H9 (cell line): ENCODE measurements around the gene PARP9. TPM values are rescaled to one million over a fixed set of nuclear protein-coding genes. Genes with fewer than 3 reads are reported as not detected.

Experiments used
- DNase-seq: peaks from one replicate; pipeline ENCODE4 v3.0.0-alpha.2; 2017
- H2AFZ ChIP-seq: one replicate; pipeline ENCODE4 v1.6.1; 2013; ENCODE audit warnings: mild to moderate bottlenecking, low read length, control low read depth, moderate library complexity
- H2AK5ac ChIP-seq: 2 replicates; pipeline ENCODE4 v1.6.1; 2013; ENCODE audit warnings: low read length, control low read depth, mixed read lengths; ENCODE audit not compliant: insufficient read length
- H2BK120ac ChIP-seq: one replicate; pipeline ENCODE4 v1.6.1; 2013; ENCODE audit warnings: low read depth, mild to moderate bottlenecking, low read length, control low read depth, inconsistent platforms; ENCODE audit not compliant: poor library complexity, severe bottlenecking
- H2BK12ac ChIP-seq: 2 replicates; pipeline ENCODE4 v1.6.1; 2013; ENCODE audit warnings: low read length, control low read depth, mixed read lengths, low read depth; ENCODE audit not compliant: insufficient read length
- H2BK15ac ChIP-seq: 2 replicates; pipeline ENCODE4 v1.6.1; 2013; ENCODE audit warnings: low read depth, low read length, control low read depth
- H2BK20ac ChIP-seq: one replicate; pipeline ENCODE4 v1.6.1; 2013; ENCODE audit warnings: low read depth, mild to moderate bottlenecking, low read length, control low read depth, inconsistent platforms; ENCODE audit not compliant: poor library complexity, severe bottlenecking
- H2BK5ac ChIP-seq: 2 replicates; pipeline ENCODE4 v1.6.1; 2013; ENCODE audit warnings: low read length, control low read depth, mixed read lengths; ENCODE audit not compliant: insufficient read length
- H3K14ac ChIP-seq: 2 replicates; pipeline ENCODE4 v1.6.1; 2013; ENCODE audit warnings: low read length, control low read depth; ENCODE audit not compliant: insufficient read depth
- H3K18ac ChIP-seq: 2 replicates; pipeline ENCODE4 v1.6.1; 2013; ENCODE audit warnings: low read depth, mild to moderate bottlenecking, mixed read lengths, low read length, control low read depth; ENCODE audit not compliant: insufficient read length
- H3K23ac ChIP-seq: 2 replicates; pipeline ENCODE4 v1.6.1; 2013; ENCODE audit warnings: low read length, control low read depth, mixed read lengths, low read depth; ENCODE audit not compliant: insufficient read length
- H3K23me2 ChIP-seq: 2 replicates; pipeline ENCODE4 v1.6.1; 2013; ENCODE audit warnings: low read depth, mild to moderate bottlenecking, mixed read lengths, low read length, control low read depth; ENCODE audit not compliant: insufficient read length, poor library complexity, severe bottlenecking
- H3K27ac ChIP-seq: 2 replicates; pipeline ENCODE4 v1.5.1; 2013; ENCODE audit warnings: low read length, control low read depth, mixed read lengths, low read depth; ENCODE audit not compliant: insufficient read length
- H3K27me3 ChIP-seq: 2 replicates; pipeline ENCODE4 v1.6.1; 2013; ENCODE audit warnings: low read length, control low read depth, inconsistent platforms; ENCODE audit not compliant: insufficient read depth
- H3K4ac ChIP-seq: 2 replicates; pipeline ENCODE4 v1.6.1; 2013; ENCODE audit warnings: low read depth, mild to moderate bottlenecking, control low read depth, inconsistent platforms, low read length, moderate library complexity
- H3K4me1 ChIP-seq: 2 replicates; pipeline ENCODE4 v1.6.1; 2013; ENCODE audit warnings: low read length, control low read depth, inconsistent platforms; ENCODE audit not compliant: insufficient read depth
- H3K4me2 ChIP-seq: 2 replicates; pipeline ENCODE4 v1.6.1; 2013; ENCODE audit warnings: low read length, control low read depth, mixed read lengths; ENCODE audit not compliant: insufficient read length, insufficient read depth
- H3K56ac ChIP-seq: 2 replicates; pipeline ENCODE4 v1.6.1; 2013; ENCODE audit warnings: low read depth, mild to moderate bottlenecking, mixed read lengths, low read length, control low read depth; ENCODE audit not compliant: insufficient read length
- H3K79me1 ChIP-seq: 2 replicates; pipeline ENCODE4 v1.6.1; 2013; ENCODE audit warnings: low read depth, mild to moderate bottlenecking, moderate library complexity, low read length, control low read depth, inconsistent platforms; ENCODE audit not compliant: insufficient read depth, poor library complexity, severe bottlenecking
- H3K79me2 ChIP-seq: 2 replicates; pipeline ENCODE4 v1.6.1; 2013; ENCODE audit warnings: low read length, control low read depth, inconsistent platforms; ENCODE audit not compliant: insufficient read depth
- H3K9ac ChIP-seq: 2 replicates; pipeline ENCODE4 v1.6.1; 2013; ENCODE audit warnings: low read length, control low read depth, mixed read lengths; ENCODE audit not compliant: insufficient read length; ENCODE audit errors: extremely low read depth
- H3K9me3 ChIP-seq: one replicate; pipeline ENCODE4 v1.6.1; 2013; ENCODE audit warnings: low read depth, low read length, inconsistent platforms; ENCODE audit not compliant: control insufficient read depth
- H3T11ph ChIP-seq: one replicate; pipeline ENCODE4 v1.6.1; 2013; ENCODE audit warnings: mild to moderate bottlenecking, low read length, control low read depth, inconsistent platforms
- H4K20me1 ChIP-seq: one replicate; pipeline ENCODE4 v1.6.1; 2013; ENCODE audit not compliant: control insufficient read depth, insufficient read length, insufficient read depth
- H4K5ac ChIP-seq: 2 replicates; pipeline ENCODE4 v1.6.1; 2013; ENCODE audit warnings: low read depth, mild to moderate bottlenecking, mixed read lengths, low read length, control low read depth; ENCODE audit not compliant: insufficient read length
- H4K8ac ChIP-seq: replicated peaks from 2 replicates; pipeline ENCODE4 v1.6.1; 2013; ENCODE audit warnings: low read length, control low read depth, mixed read lengths, low read depth; ENCODE audit not compliant: insufficient read length
- H4K91ac ChIP-seq: 2 replicates; pipeline ENCODE4 v1.6.1; 2013; ENCODE audit warnings: low read depth, mild to moderate bottlenecking, moderate library complexity, mixed read lengths, low read length, control low read depth; ENCODE audit not compliant: insufficient read length
- H3K27ac Mint-ChIP-seq, 3 experiments: 2 replicates in 2 of 3; 3 replicates in 1 of 3; pipeline ENCODE4 v1.8.0; 2020 to 2021; ENCODE audit warnings: mixed read lengths in 3 of 3, mild to moderate bottlenecking in 1 of 3, moderate library complexity in 1 of 3
- H3K27me3 Mint-ChIP-seq: 2 replicates; pipeline ENCODE4 v1.8.0; 2021; ENCODE audit warnings: low read depth, mild to moderate bottlenecking, moderate library complexity, mixed read lengths
- H3K36me3 Mint-ChIP-seq, 3 experiments: 2 replicates in 2 of 3; 3 replicates in 1 of 3; pipeline ENCODE4 v1.8.0; 2020 to 2021; ENCODE audit warnings: low read depth in 3 of 3, mixed read lengths in 3 of 3; ENCODE audit not compliant: insufficient read depth in 1 of 3
- H3K4me1 Mint-ChIP-seq, 2 experiments: 2 replicates each; pipeline ENCODE4 v1.8.0; 2020; ENCODE audit warnings: mixed read lengths in 2 of 2
- H3K4me3 Mint-ChIP-seq, 2 experiments: 2 replicates in 1 of 2; 3 replicates in 1 of 2; pipeline ENCODE4 v1.8.0; 2020 to 2021; ENCODE audit warnings: mild to moderate bottlenecking in 2 of 2, mixed read lengths in 2 of 2, moderate library complexity in 1 of 2
- H3K9me3 Mint-ChIP-seq, 2 experiments: 2 replicates in 1 of 2; 3 replicates in 1 of 2; pipeline ENCODE4 v1.8.0; 2020; ENCODE audit warnings: mild to moderate bottlenecking in 2 of 2, mixed read lengths in 2 of 2, moderate library complexity in 1 of 2
- WGBS: extraction: QIAGEN DNeasy Blood & Tissue Kit; methylation state at CpG from one replicate; pipeline ENCODE4 v1.1.7; 2013; ENCODE audit warnings: missing lambda C conversion rate, low lambda C conversion rate, mixed read lengths; ENCODE audit not compliant: insufficient read length; ENCODE audit errors: extremely low coverage; 5-methylcytosine and 5-hydroxymethylcytosine counted together
- total RNA-seq: library from RNA; stranded (reverse); gene quantifications from 2 replicates; pipeline ENCODE4 v1.2.1, GENCODE V29; 2021
- TF ChIP-seq, protein P1 (sequence below): fragments of 200-600 bp; sonication (generic); conservative IDR thresholded peaks from 3 replicates; pipeline ENCODE4 v1.8.0; 2021; ENCODE audit warnings: antibody characterized with exemption, mild to moderate bottlenecking

PARP9 gene
- total RNA-seq, 1 experiment from 2014 or later: 3.4 TPM

DNA sequence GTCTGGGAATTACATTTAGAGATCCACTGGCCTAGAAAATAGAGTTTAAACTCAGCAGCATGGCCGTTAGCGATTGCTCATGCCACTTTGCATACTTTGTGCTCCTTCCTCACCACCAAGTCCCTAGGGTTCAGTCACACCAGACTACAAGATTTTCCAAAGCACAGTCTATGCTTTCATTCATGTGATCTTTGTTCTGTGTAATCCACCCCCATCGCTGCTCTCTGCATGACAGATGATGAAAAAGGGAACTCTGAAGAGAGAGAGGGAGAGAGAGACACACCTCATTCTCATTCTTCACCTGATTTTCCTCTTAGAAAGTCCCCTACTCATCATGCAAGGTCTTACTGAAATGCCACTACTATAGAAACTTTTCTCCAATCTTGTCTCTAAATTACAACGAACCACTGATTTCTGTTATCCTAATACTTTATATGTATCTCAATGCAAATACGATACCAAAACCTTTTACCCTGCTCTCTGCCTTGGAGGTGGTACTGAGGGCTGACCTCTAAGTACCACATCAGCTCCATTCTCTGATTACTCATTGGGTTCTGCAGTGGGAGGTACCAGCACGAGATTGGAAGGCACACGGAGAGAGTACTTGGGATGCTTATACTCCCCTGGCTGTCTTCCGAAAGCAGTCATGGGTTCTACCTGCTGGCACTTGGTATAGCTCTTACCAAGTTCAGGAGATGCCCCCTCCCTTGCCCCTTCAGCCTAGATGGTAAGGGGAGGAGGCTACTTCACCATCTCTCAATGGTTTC, 12.3 kb upstream of the PARP9 start:
- Histone ChIP-seq H3K56ac (no peak overlapping the region), H3T11ph (no peak overlapping the region), H2AK5ac (no peak overlapping the region), H3K9ac (no peak overlapping the region), H3K79me2 (no peaks in the 10 kb centered on the region), H4K20me1 (no peaks in the 10 kb centered on the region), H2BK5ac (no peak overlapping the region), H3K79me1 (no peaks in the 10 kb centered on the region), H4K5ac (no peak overlapping the region), H3K14ac (no peak overlapping the region), H3K4ac (no peak overlapping the region), H2AFZ (no peak overlapping the region), H3K18ac (no peak overlapping the region), H2BK12ac (no peak overlapping the region), H3K4me1 (peaks cover 3% of the 10 kb centered on the region; the same call in 1 of the 2 replicates), H2BK20ac (no peak overlapping the region), H4K8ac (no peak overlapping the region), H4K91ac (no peak overlapping the region), H3K23ac (no peak overlapping the region), H3K27me3 (no peaks in the 10 kb centered on the region), H3K23me2 (peaks cover 4% of the 10 kb centered on the region), H3K27ac (no peak overlapping the region), H3K9me3 (no peaks in the 10 kb centered on the region), H2BK15ac (no peak overlapping the region), H3K4me2 (no peak overlapping the region), H2BK120ac (no peak overlapping the region)
- Mint-ChIP-seq H3K4me3 (no peak overlapping the region), H3K36me3 (peaks cover 0 to 7% (median 3%) of the 10 kb centered on the region in 3 experiments; a peak in 3 of 7 replicates), H3K4me1 (peaks cover 17 to 23% of the 10 kb centered on the region in 2 experiments), H3K27me3 (peaks cover 14% of the 10 kb centered on the region), H3K27ac (no peak overlapping the region; a peak in 1 of 7 replicates), H3K9me3 (peaks cover 2% of the 10 kb centered on the region in 2 experiments)
- TF ChIP-seq, protein P1, sequence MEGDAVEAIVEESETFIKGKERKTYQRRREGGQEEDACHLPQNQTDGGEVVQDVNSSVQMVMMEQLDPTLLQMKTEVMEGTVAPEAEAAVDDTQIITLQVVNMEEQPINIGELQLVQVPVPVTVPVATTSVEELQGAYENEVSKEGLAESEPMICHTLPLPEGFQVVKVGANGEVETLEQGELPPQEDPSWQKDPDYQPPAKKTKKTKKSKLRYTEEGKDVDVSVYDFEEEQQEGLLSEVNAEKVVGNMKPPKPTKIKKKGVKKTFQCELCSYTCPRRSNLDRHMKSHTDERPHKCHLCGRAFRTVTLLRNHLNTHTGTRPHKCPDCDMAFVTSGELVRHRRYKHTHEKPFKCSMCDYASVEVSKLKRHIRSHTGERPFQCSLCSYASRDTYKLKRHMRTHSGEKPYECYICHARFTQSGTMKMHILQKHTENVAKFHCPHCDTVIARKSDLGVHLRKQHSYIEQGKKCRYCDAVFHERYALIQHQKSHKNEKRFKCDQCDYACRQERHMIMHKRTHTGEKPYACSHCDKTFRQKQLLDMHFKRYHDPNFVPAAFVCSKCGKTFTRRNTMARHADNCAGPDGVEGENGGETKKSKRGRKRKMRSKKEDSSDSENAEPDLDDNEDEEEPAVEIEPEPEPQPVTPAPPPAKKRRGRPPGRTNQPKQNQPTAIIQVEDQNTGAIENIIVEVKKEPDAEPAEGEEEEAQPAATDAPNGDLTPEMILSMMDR: no peak
- DNase-seq: no peak
- WGBS: no CpG with 5 or more reads among the region's 8 CpGs
